Activated CD4-positive, CD25-positive, alpha-beta regulatory T cell treated with anti-CD3 and anti-CD28 coated beads, Interleukin-2, amount 50 U/mL, for 16 hours (primary cell): ENCODE measurements around the gene SELENOP.
"Not testable (repeated sequence)": the region's sequence is repeated elsewhere in the genome, so short reads cannot be mapped to it uniquely, and the experiment has no call there.

ENCODE experiments used
- DNase-seq: peaks from one replicate; pipeline ENCODE4 v3.0.0-alpha.2; 2020; ENCODE audit warnings: low read depth, low spot score

SELENOP gene

DNA sequence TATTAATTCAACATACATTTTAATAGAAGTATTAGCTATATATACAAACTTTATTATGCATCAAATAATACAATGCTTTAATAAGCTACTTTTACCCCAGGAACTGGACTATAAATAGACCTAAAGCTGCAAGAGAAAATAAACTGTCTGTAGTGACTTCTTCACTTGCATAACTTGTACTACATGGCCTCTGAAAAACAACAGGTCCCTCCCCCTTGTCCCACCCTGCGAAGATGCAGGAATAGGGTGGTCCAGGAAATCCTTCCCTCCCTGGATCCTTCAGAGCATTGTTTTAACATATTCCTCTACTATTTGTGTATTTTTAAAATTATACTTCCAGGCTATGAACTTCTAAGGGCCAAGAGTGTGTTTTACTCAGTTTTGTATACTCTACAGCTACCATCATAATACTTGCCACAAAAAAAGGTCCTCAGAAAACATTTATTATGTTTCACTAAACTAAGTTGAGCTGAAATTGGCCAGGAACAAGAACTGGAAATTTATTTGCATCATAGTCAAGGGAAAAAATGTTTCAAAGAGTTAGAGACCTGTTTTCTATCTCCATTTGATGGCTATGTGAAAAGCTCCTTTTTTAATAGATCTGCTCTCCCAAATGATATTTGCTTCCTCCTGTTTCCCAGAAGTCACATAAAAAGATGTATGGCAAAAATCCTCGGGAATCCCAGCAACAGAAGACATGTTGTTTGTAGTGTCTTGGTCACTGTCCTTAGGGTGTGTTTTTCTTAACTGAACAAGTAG is 15.2 kb upstream of the SELENOP start:
- DNase-seq = no peak

- DNase-seq = no peak
Measured at GRCh38 chr5:42825422-42826148, 13.9 kb upstream of the SELENOP start.

DNA sequence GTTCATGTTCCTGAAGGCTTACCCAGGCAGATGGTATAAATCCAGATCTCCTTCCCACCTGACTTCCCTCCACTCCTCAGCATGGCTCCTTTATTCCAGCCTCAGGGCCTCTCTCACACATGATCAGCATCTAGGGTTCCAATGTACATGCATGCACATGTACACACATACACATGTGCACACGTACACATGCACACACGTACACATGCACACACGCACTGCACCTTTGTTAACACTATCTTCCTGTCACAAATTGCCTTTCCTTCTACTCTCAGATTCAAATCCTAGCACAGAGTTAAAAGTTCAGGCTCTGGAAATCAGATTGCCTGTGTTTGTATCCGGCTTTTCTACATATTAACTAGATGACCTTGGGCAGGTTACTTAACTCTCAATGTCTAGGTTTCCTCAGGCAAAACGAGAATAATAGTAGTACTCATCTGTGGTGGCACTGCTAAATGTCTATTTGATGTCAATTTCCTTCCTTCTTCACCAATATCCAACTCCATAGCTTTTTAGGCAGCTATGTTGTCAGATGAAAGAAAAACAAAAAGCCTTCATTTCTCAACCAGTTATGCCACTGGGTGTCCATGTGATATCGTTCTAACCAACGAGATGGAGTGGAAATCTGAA is 12.8 kb upstream of the SELENOP start:
- DNase-seq = no peak

GRCh38 chr5:42822548-42822947 is 10.9 kb upstream of the SELENOP start:
- no peak for DNase-seq

DNA sequence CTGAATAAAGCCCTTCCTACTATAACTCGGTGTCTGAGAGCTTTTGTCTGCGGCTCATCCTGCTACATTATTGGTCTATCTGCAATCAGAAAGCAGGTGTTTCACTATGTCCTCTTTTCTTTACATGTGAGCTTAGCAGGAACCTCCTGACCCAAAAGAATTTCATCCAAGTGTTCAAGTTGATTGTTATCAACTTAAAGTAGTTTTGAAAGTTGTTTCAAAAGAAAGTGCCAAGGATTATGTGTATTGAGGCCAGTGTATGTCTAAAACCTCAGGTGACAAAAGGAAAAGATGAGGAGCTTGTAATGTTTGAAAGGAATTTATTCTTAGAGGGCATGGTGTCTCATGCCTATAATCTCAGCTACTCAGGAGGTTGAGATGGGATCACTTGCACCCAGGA is 8.1 kb upstream of the SELENOP start:
- no peak for DNase-seq

GRCh38 chr5:42816546-42816945 is 4.9 kb upstream of the SELENOP start:
- not testable (repeated sequence) for DNase-seq

GRCh38 chr5:42813533-42813932 is 1.8 kb upstream of the SELENOP start:
- no peak for DNase-seq

DNA sequence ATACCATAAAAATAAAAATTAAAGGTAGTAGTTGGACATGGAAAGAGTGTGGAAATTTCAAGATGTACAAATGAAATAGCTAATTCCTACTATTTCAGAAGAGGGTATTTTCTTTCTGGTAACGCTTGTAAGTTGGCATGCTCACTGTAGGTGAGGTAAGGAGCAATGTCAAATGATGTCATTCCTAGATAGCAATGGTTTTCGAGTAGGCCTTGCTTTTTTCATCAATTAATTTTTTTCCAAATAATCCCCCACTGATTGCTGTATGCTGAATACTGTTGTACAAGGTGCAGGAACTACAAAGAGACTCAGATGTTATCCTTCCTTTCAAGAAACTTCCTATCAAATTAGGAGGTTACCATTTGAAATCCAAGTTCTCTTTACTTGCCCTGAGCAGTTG is 928 bp upstream of the SELENOP start:
- DNase-seq = no peak

GRCh38 chr5:42810834-42811590 is 680 bp downstream of the SELENOP start:
- no peak for DNase-seq

GRCh38 chr5:42808888-42809611 is 2.6 kb downstream of the SELENOP start:
- no peak for DNase-seq

GRCh38 chr5:42807722-42808447 is 3.8 kb downstream of the SELENOP start:
- no peak for DNase-seq

DNA sequence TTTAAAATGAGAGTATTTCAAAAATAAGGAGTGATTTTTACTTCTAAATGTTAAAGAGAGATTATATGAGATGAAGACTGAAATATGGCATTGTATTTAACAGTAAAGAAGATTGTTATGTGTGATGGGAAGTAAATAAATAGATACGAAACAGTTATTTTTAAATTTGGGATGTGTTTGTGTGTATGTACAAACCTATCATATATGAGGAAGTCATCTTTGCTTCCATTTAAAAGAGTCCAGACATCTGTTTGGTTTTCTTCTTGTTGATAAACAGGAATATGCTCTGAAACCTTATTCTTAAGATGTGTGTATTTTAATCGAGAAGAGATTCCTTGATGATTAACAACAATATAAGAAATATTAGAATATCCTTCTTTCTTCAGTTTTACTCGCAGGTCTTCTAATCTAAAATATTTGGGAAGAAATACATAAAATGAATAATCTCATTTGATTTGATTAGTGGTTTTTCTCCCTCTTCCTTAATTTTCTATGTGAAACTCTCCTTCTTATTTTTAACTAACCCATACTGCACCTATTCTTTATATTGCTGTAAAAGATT is 4.9 kb downstream of the SELENOP start:
- no peak for DNase-seq

DNA sequence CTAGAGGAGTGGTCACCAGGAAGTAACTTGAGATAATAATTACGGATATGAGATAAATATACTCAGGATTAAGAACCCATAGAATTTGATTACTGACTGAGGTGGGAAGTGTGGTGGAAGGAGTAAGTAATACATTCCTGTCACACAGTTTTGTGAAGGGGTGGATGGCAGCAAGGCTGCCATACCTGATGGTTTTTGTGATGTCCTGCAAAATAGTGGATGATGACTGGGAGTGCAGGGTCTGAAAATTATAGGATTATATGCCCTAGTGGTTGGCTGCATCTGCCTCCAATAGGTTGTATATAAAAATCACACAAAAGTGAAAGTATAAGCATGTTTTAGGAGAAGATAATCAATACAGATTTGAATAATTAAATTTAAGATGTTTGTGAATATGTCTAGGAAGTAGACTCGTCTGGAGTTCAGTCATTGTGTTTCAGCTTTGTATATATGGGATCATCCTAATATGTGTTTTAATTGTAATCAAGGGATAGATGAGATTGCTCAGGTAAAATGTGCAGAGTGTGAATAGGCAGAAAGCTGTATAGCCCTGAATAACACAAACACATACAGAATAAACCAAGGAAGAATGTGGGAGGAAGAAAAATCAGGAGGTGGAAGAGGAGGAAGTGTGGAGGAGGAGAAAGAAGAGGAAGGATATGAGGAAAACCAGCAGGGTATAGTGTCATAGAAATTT is 5.5 kb downstream of the SELENOP start:
- DNase-seq = no peak

- no peak for DNase-seq
Measured at GRCh38 chr5:42804717-42805339, 6.9 kb downstream of the SELENOP start.

- DNase-seq = no peak
Measured at GRCh38 chr5:42801516-42802166, 10.1 kb downstream of the SELENOP start.

GRCh38 chr5:42800748-42801330 is 10.9 kb downstream of the SELENOP start:
- DNase-seq = no peak

DNA sequence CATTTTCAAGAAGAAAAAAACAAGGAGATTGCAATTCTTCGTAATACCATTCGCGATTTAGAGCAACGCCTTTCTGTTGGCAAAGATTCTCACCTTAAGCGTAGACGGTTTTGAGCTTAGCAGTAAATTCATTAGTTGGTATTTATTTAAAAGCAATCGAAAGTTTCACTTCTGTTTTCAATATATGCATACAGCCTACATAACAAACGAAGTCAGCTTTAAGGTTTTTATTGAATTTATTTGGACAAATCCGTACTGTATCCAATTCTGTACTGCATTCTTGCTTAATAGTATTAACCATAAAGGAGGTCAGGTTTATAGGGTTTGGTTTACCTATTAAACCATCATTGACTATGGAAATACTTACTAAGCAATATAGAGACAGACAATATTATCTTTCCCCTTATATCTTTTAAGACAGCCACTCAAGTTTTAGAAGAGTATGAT is 12.0 kb downstream of the SELENOP start:
- no peak for DNase-seq

DNA sequence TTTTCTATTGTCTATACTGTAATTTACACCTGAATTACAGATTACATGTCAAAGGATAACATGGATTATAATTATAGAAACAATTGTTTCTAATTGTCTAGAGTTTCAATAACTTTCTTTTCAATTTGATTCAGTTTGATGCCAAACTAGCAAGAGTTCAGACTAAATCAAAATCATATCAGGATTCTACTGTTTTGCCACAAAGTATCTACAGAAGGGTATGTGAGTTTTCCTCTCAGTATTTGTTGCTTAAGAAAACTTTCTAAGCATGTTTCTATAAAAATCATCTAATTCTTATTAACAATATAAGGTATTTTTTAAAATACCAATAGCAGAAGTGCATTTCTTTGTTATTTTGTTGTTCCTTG is 12.5 kb downstream of the SELENOP start:
- DNase-seq = no peak
